SU-DHL-6 (cell line): Measurements from ENCODE around the gene CNTN5.

Experiments used
- CTCF ChIP-seq: fragments of 200-600 bp; sonication (generic); IDR thresholded peaks from one replicate; pipeline ENCODE4 v1.5.1; 2017; ENCODE audit warnings: antibody characterized with exemption, mild to moderate bottlenecking, low read length, moderate library complexity; ENCODE audit not compliant: insufficient read depth, poor library complexity, severe bottlenecking
- EZH2phosphoT487 ChIP-seq: fragments of 200-600 bp; sonication (generic), shearing (Covaris generic); conservative IDR thresholded peaks from 2 replicates; pipeline ENCODE4 v1.6.1; 2018; ENCODE audit warnings: mild to moderate bottlenecking, antibody characterized with exemption, low read length, moderate library complexity, mixed read lengths

- no peak for TF ChIP-seq CTCF
- TF ChIP-seq EZH2phosphoT487, result no peak
Measured at GRCh38 chr11:99718291-99718690, 697.5 kb downstream of the CNTN5 start.
